ENCODE data around the gene PRKCA. TPM values are rescaled to one million over a fixed set of nuclear protein-coding genes. Genes with fewer than 3 reads are reported as not detected.

Gene PRKCA
- total and polyA plus RNA-seq, 9 of the 15 experiments (the other 6 are each of a cell fraction or from before 2014, with no cell fraction given), result 3.2 to 33.0 (median 17.8) TPM

GRCh38 chr17:66331038-66331816 lies 28.8 kb downstream of the PRKCA start (continued):
- TF ChIP-seq MNT (conservative IDR thresholded peaks at IDR 0.05), result 0 out of 4 replicates have a peak, but pooled peaks of 1 of the 2 experiments have one; percentile 6
- TF ChIP-seq ZNF146 (CRISPR knock-in tag; IDR thresholded peaks at IDR 0.05; ENCODE audit: unreplicated experiment), result no peak
- TF ChIP-seq NCOA1 (IDR thresholded peaks at IDR 0.05; ENCODE audit: low read depth), result peak; percentile 57; the same call in 1 of the 2 replicates
- peak; percentile 31 for TF ChIP-seq ZNF766 (CRISPR knock-in tag; conservative IDR thresholded peaks at IDR 0.05)
- peak; percentile 68 for TF ChIP-seq DPF2 (IDR thresholded peaks at IDR 0.05)
- TF ChIP-seq POLR3G (IDR thresholded peaks at IDR 0.05; ENCODE audit: extremely low read depth, insufficient read length, insufficient replicate concordance), result no peak
- peak; percentile 43 for TF ChIP-seq TCF3 (CRISPR knock-in tag; IDR thresholded peaks at IDR 0.05)
- no peak for TF ChIP-seq RBM17 (IDR thresholded peaks at IDR 0.05; ENCODE audit: borderline replicate concordance, low read depth, low read length)
- TF ChIP-seq MYC (IDR thresholded peaks at IDR 0.05; ENCODE audit: low read depth, low read length), result peak; percentile 57
- TF ChIP-seq MYC (CRISPR knock-in tag; IDR thresholded peaks at IDR 0.05; ENCODE audit: borderline replicate concordance, low read depth), result no peak
- TF ChIP-seq ATF2 (CRISPR knock-in tag; IDR thresholded peaks at IDR 0.05), result no peak
- peak; percentile 38; the same call in 1 of the 2 replicates for TF ChIP-seq BHLHE40 (IDR thresholded peaks at IDR 0.05; ENCODE audit: low read length)
- TF ChIP-seq ZNF592 (IDR thresholded peaks at IDR 0.05), result no peak

Data from K562 (cell line).